DOHH2 (cell line): Measurements from ENCODE around the gene GPHN.

Experiments used
- H3F3A ChIP-seq: fragments of 200-600 bp; sonication (generic), shearing (Covaris generic); 2 replicates; pipeline ENCODE4 v1.6.0; 2016; ENCODE audit warnings: antibody characterized with exemption, mild to moderate bottlenecking; ENCODE audit not compliant: control insufficient read depth, insufficient read depth
- H3K27ac ChIP-seq: fragments of 200-600 bp; sonication (generic); 2 replicates; pipeline ENCODE4 v1.5.1; 2014; ENCODE audit warnings: low read depth, mild to moderate bottlenecking, low read length, moderate library complexity
- H3K27me3 ChIP-seq: fragments of 200-600 bp; sonication (generic); 2 replicates; pipeline ENCODE4 v1.6.1; 2014; ENCODE audit warnings: mild to moderate bottlenecking, low read length, mixed read lengths; ENCODE audit not compliant: control insufficient read depth
- H3K36me3 ChIP-seq: fragments of 200-600 bp; sonication (generic); 2 replicates; pipeline ENCODE4 v1.6.1; 2014; ENCODE audit warnings: mild to moderate bottlenecking, low read length, moderate library complexity, mixed read lengths; ENCODE audit not compliant: control insufficient read depth
- H3K4me1 ChIP-seq: fragments of 200-600 bp; sonication (generic); 2 replicates; pipeline ENCODE4 v1.6.1; 2014; ENCODE audit warnings: mild to moderate bottlenecking, low read length, mixed read lengths; ENCODE audit not compliant: control insufficient read depth
- H3K4me2 ChIP-seq: fragments of 200-600 bp; sonication (generic); 2 replicates; pipeline ENCODE4 v1.6.0; 2014; ENCODE audit warnings: mild to moderate bottlenecking, low read length, moderate library complexity
- H3K4me3 ChIP-seq: fragments of 200-600 bp; sonication (generic); 2 replicates; pipeline ENCODE4 v1.5.1; 2014; ENCODE audit warnings: mild to moderate bottlenecking, low read length, mixed read lengths
- H3K79me2 ChIP-seq: fragments of 200-600 bp; sonication (generic); 2 replicates; pipeline ENCODE4 v1.6.1; 2014; ENCODE audit warnings: mild to moderate bottlenecking, low read length, mixed read lengths; ENCODE audit not compliant: control insufficient read depth
- H3K9me2 ChIP-seq: fragments of 200-600 bp; sonication (generic); replicated peaks from 2 replicates; pipeline ENCODE4 v1.6.1; 2014; ENCODE audit warnings: mild to moderate bottlenecking, low read length, mixed read lengths; ENCODE audit not compliant: control insufficient read depth
- H3K9me3 ChIP-seq: fragments of 200-600 bp; sonication (generic); 2 replicates; pipeline ENCODE4 v1.6.1; 2014; ENCODE audit warnings: antibody characterized with exemption, low read length, mixed read lengths; ENCODE audit not compliant: control insufficient read depth, insufficient read depth
- H4K20me1 ChIP-seq: fragments of 200-600 bp; sonication (generic); 2 replicates; pipeline ENCODE4 v1.6.0; 2014; ENCODE audit warnings: low read depth, mild to moderate bottlenecking, antibody characterized with exemption, low read length, moderate library complexity; ENCODE audit not compliant: control insufficient read depth, insufficient read depth
- EZH2phosphoT487 ChIP-seq: fragments of 200-600 bp; sonication (generic); IDR thresholded peaks from 2 replicates; pipeline ENCODE4 v1.6.1; 2017; ENCODE audit warnings: borderline replicate concordance, mild to moderate bottlenecking, antibody characterized with exemption, low read length, moderate library complexity, mixed read lengths
- TF ChIP-seq, protein P1 (sequence below): fragments of 200-600 bp; sonication (generic); IDR thresholded peaks from one replicate; pipeline ENCODE4 v1.5.1; 2014; ENCODE audit warnings: antibody characterized with exemption, mild to moderate bottlenecking, low read depth, low read length; ENCODE audit not compliant: poor library complexity, severe bottlenecking

Gene GPHN

DNA sequence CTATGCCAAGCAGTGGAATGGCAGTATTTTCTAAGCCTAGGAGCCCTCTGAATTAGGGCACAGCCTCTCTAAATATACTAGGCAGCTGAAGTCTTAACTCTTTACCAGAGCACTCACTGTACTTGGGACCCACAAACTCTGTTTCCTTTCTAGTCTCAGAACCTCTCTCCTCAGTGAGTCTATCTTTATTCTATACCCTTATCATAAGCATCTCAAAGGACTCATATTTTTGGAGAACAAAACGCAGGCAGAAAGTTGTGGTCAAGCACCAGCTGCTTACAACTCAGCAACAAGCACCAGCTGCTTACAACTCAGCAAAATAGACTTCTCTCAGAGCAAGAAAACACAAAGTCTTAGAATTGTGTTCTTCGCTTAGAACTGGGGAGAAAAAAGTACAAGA lies 20.8 kb upstream of the GPHN start:
- Histone ChIP-seq H3K4me3 (no peak overlapping the region), H3K4me1 (no peaks in the 10 kb centered on the region), H3K9me3 (no peaks in the 10 kb centered on the region), H4K20me1 (no peaks in the 10 kb centered on the region), H3F3A (no peaks in the 10 kb centered on the region), H3K27ac (no peak overlapping the region), H3K79me2 (no peaks in the 10 kb centered on the region), H3K36me3 (no peaks in the 10 kb centered on the region), H3K4me2 (no peak overlapping the region), H3K9me2 (no peaks in the 10 kb centered on the region), H3K27me3 (no peaks in the 10 kb centered on the region)
- TF ChIP-seq EZH2phosphoT487: no peak
- TF ChIP-seq, protein P1, sequence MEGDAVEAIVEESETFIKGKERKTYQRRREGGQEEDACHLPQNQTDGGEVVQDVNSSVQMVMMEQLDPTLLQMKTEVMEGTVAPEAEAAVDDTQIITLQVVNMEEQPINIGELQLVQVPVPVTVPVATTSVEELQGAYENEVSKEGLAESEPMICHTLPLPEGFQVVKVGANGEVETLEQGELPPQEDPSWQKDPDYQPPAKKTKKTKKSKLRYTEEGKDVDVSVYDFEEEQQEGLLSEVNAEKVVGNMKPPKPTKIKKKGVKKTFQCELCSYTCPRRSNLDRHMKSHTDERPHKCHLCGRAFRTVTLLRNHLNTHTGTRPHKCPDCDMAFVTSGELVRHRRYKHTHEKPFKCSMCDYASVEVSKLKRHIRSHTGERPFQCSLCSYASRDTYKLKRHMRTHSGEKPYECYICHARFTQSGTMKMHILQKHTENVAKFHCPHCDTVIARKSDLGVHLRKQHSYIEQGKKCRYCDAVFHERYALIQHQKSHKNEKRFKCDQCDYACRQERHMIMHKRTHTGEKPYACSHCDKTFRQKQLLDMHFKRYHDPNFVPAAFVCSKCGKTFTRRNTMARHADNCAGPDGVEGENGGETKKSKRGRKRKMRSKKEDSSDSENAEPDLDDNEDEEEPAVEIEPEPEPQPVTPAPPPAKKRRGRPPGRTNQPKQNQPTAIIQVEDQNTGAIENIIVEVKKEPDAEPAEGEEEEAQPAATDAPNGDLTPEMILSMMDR: no peak

DNA sequence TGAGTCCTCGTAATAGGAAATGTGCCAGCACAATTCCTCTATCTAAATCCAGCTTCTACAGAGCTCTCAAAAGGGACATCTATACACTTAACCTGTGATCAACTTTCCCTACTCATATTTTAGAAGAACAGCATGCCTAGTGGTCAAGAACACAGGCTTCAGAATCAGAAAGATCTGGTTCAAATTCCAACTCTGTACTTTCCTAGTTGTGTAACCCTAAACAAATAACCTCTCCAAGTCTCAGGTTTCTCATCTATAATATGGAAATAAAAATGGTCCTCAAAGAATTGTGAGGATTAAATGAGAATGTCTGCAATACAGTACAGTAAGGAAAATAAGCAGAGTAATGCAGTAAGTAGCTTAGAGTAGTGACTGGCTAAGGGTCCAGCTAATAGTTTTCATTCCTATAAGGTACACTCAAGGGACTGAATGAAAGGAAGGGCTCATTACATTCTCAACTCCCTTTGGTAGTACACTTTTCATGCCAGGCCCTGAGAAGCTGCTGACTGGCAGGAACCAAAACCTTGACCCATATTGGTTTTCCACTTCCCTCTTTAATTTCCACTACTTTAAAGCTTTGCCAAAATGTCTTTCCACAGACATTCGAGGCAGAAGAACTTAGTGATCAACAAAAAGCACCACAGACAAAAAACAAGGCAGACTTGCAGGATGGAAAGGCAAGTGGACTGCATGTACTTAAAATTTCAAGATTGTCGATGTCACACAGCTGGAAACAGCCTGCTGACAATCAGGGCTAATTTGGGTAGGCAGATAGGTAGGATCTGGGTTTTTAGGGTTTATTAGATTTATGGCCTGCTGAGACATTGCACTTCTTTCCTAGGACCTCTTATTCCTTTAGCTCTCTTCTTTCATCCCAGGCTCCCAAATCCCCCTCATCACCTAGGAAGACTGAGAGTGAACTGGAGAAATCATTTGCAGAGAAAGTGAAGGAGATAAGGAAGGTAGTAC lies 17.5 kb upstream of the GPHN start:
- TF ChIP-seq, protein P1: no peak
- no peak for TF ChIP-seq EZH2phosphoT487
- H3K27me3 ChIP-seq: no peaks in the 10 kb centered on the region
- no peak overlapping the region for H3K27ac ChIP-seq
- no peak overlapping the region for H3K4me2 ChIP-seq
- no peaks in the 10 kb centered on the region for H3F3A ChIP-seq
- H3K4me3 ChIP-seq: no peak overlapping the region
- H4K20me1 ChIP-seq: no peaks in the 10 kb centered on the region
- no peaks in the 10 kb centered on the region for H3K4me1 ChIP-seq
- no peaks in the 10 kb centered on the region for H3K9me3 ChIP-seq
- H3K36me3 ChIP-seq: no peaks in the 10 kb centered on the region
- H3K9me2 ChIP-seq: no peaks in the 10 kb centered on the region
- H3K79me2 ChIP-seq: no peaks in the 10 kb centered on the region

DNA sequence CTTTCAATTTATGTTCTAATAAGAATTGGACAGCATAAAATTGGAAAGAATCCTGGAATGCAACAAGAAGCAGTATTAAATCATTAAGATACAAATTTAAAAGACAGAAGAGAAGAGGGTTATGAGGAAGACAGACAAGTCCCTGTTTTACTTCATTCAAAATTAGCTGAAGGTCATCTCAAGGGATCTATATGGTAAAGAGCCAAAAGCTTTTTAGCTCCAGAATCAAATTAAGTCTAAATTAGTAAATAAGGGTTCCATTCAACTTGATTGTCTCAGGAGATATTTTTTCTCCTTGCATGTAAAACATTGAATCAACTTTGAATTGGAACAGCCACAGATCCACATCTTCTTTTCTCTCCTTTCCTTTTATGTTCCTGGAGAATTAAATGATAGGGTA lies 14.2 kb upstream of the GPHN start:
- no peak overlapping the region for H3K27ac ChIP-seq
- no peaks in the 10 kb centered on the region for H3K27me3 ChIP-seq
- H3K4me3 ChIP-seq: no peak overlapping the region
- H3K36me3 ChIP-seq: no peaks in the 10 kb centered on the region
- H3K4me1 ChIP-seq: peaks cover 13% of the 10 kb centered on the region
- H3K4me2 ChIP-seq: no peak overlapping the region
- H3F3A ChIP-seq: no peaks in the 10 kb centered on the region
- no peaks in the 10 kb centered on the region for H3K79me2 ChIP-seq
- no peaks in the 10 kb centered on the region for H4K20me1 ChIP-seq
- H3K9me3 ChIP-seq: no peaks in the 10 kb centered on the region
- TF ChIP-seq, protein P1: no peak
- TF ChIP-seq EZH2phosphoT487: no peak
- H3K9me2 ChIP-seq: no peaks in the 10 kb centered on the region
